RKO (cell line): ENCODE results near the gene PRODH2.

Experiments
- DNase-seq: peaks from one replicate; pipeline ENCODE4 v3.0.0-alpha.2; 2016; ENCODE audit warnings: low spot score

The PRODH2 gene, protein sequence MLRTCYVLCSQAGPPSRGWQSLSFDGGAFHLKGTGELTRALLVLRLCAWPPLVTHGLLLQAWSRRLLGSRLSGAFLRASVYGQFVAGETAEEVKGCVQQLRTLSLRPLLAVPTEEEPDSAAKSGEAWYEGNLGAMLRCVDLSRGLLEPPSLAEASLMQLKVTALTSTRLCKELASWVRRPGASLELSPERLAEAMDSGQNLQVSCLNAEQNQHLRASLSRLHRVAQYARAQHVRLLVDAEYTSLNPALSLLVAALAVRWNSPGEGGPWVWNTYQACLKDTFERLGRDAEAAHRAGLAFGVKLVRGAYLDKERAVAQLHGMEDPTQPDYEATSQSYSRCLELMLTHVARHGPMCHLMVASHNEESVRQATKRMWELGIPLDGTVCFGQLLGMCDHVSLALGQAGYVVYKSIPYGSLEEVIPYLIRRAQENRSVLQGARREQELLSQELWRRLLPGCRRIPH

DNA sequence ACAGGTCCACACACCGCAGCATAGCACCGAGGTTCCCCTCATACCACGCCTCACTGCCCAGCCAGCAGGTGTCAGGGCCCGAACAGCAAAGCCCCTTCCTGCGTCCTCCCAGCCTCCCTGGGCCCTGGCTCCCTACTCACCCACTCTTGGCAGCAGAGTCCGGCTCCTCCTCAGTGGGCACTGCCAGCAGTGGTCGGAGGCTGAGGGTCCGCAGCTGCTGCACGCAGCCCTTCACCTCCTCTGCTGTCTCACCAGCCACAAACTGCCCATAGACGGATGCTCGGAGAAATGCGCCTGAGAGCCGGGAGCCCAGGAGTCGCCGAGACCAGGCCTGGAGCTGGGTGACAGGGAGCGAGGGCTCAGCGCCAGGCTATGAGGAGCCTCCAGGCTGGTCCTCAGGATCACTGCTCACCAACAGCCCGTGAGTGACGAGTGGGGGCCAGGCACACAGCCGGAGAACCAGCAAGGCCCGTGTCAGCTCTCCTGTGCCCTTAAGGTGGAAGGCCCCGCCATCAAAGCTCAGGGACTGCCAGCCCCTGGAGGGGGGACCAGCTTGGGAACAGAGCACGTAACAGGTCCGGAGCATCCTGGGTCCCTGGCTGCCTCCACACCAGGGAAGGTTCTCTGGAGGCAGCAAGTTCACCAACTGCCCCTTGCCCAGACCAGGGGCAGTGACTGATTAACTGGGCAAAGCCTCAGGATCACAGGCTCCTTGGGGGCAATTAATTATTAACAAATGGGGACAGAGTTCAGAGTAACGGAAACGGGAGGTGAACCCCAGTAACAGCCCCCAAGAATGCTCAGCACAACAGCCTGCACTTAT is at the start of gene PRODH2:
PRODH2 (minus strand) TSS at position 626 of the 823 bp plus-strand sequence; CDS start at position 586, 40 bp downstream.
- no peak for DNase-seq

DNA sequence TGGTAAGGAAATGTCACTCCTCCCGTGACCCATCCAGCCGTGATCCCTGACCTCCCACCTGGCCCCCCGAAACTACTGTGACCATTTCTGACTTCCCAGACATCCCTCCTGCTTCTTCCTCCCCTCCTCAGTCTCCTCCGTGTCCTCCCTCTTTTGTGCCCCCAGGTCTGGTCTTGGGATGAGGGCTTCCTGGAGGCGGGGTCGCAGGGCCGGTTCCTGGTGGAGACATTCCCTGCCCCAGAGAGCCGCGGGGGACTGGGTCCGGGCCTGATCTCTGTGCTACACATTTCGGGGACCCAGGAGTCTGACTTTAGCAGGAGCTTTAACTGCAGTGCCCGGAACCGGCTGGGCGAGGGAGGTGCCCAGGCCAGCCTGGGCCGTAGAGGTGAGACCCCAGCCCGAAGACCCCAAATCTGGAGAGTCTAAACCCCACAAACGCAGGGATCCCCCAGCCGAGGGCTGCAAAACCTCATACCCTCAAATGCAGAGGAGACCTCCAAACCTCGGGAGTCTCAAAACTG is 49.1 kb upstream of the PRODH2 start:
- no peak for DNase-seq

- DNase-seq = no peak
Measured at GRCh38 chr19:35860818-35861639, 48.4 kb upstream of the PRODH2 start.

DNA sequence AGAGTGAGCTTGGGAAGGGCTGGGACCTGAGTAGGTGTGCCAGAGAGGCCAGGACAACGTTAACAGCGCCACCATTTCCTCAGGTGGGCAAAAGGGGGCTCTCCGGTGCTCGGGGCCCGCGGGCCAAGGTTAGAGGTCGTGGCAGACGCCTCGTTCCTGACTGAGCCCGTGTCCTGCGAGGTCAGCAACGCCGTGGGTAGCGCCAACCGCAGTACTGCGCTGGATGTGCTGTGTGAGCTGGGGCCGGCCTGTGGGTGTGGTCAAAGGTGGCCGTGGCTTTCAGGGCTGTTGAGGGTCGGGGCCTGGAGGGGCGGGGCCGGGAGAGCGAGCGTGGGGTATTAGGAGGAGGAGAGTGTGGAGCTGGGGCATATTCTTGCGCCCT is 47.8 kb upstream of the PRODH2 start:
- no peak for DNase-seq

DNA sequence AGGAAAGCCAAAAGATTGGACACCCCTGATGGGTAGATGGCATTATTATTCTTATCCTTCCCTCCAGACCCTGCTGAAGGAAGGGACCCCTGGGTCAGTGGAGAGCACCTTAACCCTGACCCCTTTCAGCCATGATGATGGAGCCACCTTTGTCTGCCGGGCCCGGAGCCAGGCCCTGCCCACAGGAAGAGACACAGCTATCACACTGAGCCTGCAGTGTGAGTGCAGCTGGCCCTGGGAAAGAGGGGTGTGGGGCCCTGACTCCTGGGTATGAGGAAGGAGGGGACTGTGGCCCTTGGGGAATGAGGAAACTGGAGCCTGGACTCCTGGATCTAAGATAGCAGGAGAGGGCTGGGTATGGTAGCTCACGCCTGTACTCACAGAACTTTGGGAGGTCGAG is 46.8 kb upstream of the PRODH2 start:
- no peak for DNase-seq

DNA sequence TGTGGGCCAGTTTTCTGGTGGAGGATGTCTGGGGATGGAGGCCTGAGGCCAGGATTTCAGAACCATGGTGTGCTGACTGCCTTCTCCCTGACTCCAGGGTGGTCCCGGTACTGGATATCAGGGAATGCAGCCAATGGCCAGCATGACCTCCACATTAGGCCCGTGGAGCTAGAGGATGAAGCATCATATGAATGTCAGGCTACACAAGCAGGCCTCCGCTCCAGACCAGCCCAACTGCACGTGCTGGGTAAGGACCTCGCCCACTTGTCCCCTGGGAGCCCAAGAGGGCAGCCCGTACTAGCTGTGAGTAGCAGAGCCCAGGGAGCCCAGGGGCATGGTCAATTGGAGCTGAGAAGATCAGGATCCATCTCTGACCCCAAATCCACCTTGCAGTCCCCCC is 45.7 kb upstream of the PRODH2 start:
- DNase-seq = no peak

- DNase-seq = no peak
Measured at GRCh38 chr19:35856546-35857149, 44.0 kb upstream of the PRODH2 start, which contains the start of gene KIRREL2. TSS of gene KIRREL2 (plus strand) at chr19:35856911. CDS start at chr19:35857120, 209 bp downstream.

- DNase-seq = no peak
Measured at GRCh38 chr19:35853038-35853756, 40.6 kb upstream of the PRODH2 start.

DNA sequence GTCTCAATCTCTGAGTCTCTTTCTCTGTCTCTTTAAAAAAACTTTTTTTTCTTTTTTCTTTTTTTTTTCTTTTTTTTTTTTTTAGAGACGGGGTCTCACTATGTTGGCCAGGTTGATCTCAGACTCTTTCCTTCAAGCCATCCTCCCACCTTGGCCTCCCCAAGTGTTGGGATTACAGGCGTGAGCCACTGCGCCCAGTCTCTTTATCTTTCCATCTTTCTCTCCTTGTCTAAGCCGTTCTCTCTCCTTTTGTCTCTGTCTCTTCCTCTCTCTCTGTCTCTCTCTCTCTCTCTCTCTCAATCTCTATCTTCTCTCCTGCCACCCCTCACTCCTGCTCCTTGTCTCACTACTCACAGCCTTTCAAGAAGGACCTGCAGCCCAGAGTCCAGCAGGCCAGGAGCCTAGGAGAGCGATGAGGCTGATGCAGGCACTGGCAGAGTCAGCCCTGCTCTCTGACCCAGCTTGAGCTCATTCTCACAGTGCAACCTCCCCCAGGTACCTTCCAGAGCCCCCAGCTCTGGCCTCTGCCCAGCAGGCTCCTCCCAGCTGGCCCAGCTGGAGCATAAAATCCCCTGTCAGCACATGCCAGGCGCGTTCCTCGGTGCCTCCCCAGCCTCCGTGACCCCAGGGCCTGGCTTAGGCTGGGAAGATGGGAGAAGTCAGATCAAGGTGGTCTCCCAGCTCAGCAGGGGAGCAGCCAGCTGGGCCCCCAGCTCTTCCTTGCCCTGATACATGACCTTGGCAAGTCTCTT is 39.6 kb upstream of the PRODH2 start, which contains the start of gene NPHS1:
NPHS1 (minus strand) TSS at position 476 of the 752 bp plus-strand sequence. CDS start 667 bp downstream, outside the sequence.
- no peak for DNase-seq

GRCh38 chr19:35851213-35852028 is 38.8 kb upstream of the PRODH2 start:
- no peak for DNase-seq

DNA sequence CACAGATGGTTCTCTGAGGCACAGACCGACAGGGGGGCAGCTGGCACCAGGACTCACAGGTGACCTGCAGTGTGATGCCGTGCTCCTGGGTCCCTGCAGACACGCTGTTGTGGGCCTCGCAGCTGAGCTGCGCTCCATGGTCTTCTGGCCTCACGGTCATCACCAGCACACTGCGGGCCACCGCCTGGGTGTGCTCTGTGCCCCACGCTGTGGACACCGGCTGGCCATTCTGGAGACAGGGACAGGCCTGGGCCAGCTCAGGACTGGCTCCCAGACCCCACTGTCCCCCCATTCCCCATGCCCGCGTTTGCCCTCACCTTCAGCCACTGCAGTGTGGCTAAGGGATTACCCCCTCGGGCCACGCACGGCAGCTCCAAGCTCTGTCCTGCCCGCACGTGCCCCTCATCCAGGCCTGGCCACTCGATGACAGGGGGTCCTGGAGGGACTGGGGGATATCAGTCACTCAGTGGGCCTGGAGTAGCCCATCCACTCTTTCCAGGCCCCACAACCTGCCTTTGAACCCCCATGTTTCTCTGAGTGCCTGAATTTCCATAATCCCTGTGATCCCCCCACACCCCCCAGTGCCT is 36.4 kb upstream of the PRODH2 start:
- no peak for DNase-seq

DNA sequence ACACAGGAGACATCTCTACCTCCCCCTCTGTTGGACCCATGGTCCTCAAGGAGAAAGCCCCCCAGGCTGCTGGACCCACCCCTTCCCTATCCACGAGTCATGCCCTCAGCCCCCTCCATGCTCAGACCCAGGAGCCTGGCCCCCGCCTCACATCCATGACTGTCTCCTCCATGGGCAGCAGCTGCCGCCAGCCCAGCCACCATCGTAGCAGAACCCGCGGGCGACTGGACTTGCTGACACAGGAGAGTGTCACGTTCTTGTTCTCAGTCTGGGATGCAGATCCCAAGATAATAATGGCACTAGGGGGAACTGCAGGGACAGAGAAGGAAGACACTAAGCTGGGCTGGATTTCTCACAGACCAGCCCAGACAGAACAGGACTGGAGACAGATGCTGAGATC is 35.8 kb upstream of the PRODH2 start:
- no peak for DNase-seq

GRCh38 chr19:35847911-35848310 is 35.3 kb upstream of the PRODH2 start:
- no peak for DNase-seq

DNA sequence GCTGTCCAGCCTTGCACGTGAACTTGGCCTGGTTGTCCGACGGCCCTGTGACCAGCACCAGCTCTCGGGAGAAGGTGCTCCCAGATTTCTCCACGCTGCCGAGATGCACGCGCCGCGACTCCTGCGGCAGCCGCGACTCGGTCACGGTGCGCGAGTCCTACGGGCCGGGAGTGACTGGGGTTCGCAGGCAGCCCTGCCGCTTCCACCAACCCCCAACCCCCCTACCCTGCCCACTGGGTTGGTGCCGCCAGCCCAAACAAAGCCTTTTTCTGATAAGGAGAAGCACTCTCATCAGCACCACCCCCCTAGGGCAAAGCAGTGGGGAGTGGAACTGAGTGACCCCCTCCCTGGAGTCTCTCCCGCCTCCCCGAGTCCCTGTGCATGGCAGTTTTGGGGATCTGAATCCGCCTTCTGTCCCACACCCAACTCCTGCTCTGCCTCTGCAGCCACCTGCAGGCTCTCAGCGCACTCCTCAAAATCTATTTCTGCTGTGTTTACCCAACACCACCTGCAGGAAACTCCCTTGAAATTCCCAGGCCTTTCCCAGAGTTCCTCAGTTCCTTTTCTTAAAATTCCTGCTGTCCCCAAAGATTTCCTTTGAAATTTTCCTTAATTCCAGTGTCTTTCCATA is 33.5 kb upstream of the PRODH2 start:
- DNase-seq = no peak

DNA sequence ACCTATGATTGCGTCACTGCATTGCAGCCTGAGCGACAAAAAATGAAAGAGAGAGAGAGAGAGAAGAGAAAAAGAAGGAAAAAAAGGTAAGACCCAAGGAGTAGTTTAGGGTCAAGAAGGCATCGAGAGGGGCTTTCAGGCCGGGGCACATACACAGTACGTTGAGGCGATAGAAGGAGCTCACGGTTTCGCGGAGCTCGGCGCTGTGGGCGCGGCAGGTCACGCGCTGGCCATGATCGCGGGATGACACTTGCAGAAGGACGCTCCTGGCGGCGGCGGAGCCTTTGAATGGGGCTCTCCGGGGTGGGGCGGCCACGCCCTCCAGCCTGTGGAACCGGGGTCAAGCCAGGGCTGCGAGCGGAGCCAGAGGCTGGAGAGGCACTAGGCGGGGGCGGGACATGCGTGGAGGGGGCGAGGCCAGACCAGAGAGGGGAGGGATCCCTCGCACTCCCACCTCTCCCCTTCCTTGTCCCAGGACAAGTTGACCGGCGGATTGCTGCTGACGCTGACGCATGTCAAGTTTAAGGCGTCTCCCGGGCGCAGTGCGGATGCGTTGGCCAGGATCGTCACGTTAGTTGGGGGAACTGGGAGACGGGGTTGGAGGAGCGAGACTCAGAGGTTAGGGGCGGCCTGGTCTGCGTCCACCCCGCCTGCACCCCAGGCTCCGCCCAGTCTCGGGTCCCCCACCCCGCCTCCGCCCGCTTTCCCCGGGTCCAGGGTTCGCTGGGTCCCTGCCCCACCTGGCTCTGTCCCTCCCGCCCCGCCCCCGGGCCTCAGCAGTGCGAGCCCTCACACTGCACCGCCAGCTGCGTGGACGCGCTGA is 32.8 kb upstream of the PRODH2 start:
- peak; percentile 79 for DNase-seq

- no peak for DNase-seq
Measured at GRCh38 chr19:35844482-35845214, 32.0 kb upstream of the PRODH2 start.
